Ovary (tissue), 3 donors: ENCODE measurements around the gene GOLGA1.

Experiments
- EP300 ChIP-seq: sonication (generic); formaldehyde crosslinking; IDR thresholded peaks from one replicate; pipeline ENCODE4 v1.6.1; 2017; ENCODE audit warnings: antibody characterized with exemption
- POLR2A ChIP-seq: fragments of 450-650 bp; IDR thresholded peaks from one replicate; pipeline ENCODE4 v1.6.1; 2017; ENCODE audit warnings: antibody characterized with exemption, mild to moderate bottlenecking, moderate library complexity
- TF ChIP-seq, protein P1 (sequence below), 3 donors: fragments of 450-650 bp in 2 of 3; fragments of 200-600 bp in 1 of 3; IDR thresholded peaks; one replicate each; pipeline versions ENCODE4 v1.5.1 to v1.8.0; 2016 to 2022; ENCODE audit warnings: antibody characterized with exemption in 3 of 3, mild to moderate bottlenecking in 1 of 3
- donor health status: DM: no; HTN: no; CAD: no.

DNA sequence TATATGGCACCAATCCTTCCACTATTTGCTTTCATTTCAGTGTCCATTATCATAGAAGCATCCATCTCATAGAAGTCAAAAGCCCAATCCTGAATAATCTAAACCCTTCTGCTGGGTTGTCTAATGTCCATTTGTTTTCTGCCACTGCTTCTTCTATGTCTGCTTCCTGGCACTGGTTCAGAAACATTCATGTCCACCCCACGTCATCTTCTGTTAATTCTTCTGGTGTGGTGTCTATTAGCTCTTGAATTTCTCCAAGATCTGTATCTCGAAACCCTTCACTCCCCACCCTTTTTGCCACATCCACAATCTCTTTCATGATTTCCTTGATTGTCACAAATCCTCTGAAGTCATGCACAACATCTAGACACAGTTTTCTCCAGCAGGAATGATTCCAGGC lies 23.2 kb upstream of the GOLGA1 start:
- no peak for TF ChIP-seq POLR2A
- TF ChIP-seq, protein P1, sequence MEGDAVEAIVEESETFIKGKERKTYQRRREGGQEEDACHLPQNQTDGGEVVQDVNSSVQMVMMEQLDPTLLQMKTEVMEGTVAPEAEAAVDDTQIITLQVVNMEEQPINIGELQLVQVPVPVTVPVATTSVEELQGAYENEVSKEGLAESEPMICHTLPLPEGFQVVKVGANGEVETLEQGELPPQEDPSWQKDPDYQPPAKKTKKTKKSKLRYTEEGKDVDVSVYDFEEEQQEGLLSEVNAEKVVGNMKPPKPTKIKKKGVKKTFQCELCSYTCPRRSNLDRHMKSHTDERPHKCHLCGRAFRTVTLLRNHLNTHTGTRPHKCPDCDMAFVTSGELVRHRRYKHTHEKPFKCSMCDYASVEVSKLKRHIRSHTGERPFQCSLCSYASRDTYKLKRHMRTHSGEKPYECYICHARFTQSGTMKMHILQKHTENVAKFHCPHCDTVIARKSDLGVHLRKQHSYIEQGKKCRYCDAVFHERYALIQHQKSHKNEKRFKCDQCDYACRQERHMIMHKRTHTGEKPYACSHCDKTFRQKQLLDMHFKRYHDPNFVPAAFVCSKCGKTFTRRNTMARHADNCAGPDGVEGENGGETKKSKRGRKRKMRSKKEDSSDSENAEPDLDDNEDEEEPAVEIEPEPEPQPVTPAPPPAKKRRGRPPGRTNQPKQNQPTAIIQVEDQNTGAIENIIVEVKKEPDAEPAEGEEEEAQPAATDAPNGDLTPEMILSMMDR (IDR thresholded peaks at IDR 0.05): no peak
- TF ChIP-seq EP300: no peak
